Measurements from ENCODE around the gene DEGS1.

DEGS1 gene

GRCh38 chr1:224182866-224183590, at the start of gene DEGS1:
Gene DEGS1, plus strand, starts transcription at chr1:224183240. Its CDS starts 97 bp downstream, at chr1:224183337.
- Histone ChIP-seq H3K4me2 (peak within 1 kb of the TSS; percentile 86), H3K4me1 (peaks cover 42% of the 10 kb centered on the region), H3K36me3 (peaks cover 31% of the 10 kb centered on the region), H3K27ac (peak within 1 kb of the TSS; percentile 91), H3K9ac (peak within 1 kb of the TSS; percentile 94), H3K4me3 (peak within 1 kb of the TSS; percentile 98), H4K20me1 (peaks cover 28% of the 10 kb centered on the region), H3K27me3 (no peaks in the 10 kb centered on the region), H3K9me3 (peaks cover 9% of the 10 kb centered on the region; the same call in 1 of the 2 replicates)
- no peak for TF ChIP-seq Cebpa-rat (IDR thresholded peaks at IDR 0.05)

GRCh38 chr1:224133741-224134299, 49.2 kb upstream of the DEGS1 start:
- Histone ChIP-seq H3K36me3 (peaks cover 93% of the 10 kb centered on the region), H3K4me1 (no peaks in the 10 kb centered on the region), H3K27ac (no peak overlapping the region), H3K4me3 (no peak overlapping the region), H3K9me3 (peaks cover 14% of the 10 kb centered on the region; the same call in 1 of the 2 replicates), H3K27me3 (no peaks in the 10 kb centered on the region), H3K9ac (no peak overlapping the region), H4K20me1 (no peaks in the 10 kb centered on the region), H3K4me2 (no peak overlapping the region)
- no peak for TF ChIP-seq Cebpa-rat (IDR thresholded peaks at IDR 0.05)

- H3K27me3 ChIP-seq, result no peaks in the 10 kb centered on the region
- H3K4me1 ChIP-seq, result no peaks in the 10 kb centered on the region
- no peak overlapping the region for H3K9ac ChIP-seq
- H3K9me3 ChIP-seq, result no peaks in the 10 kb centered on the region
- H3K27ac ChIP-seq, result no peak overlapping the region
- no peaks in the 10 kb centered on the region for H4K20me1 ChIP-seq
- H3K4me3 ChIP-seq, result no peak overlapping the region
- H3K4me2 ChIP-seq, result no peak overlapping the region
- no peak for TF ChIP-seq Cebpa-rat (IDR thresholded peaks at IDR 0.05)
- peaks cover 93% of the 10 kb centered on the region for H3K36me3 ChIP-seq
These were observed 45.5 kb upstream of the DEGS1 start for GRCh38 chr1:224137518-224137917.

GRCh38 chr1:224138198-224138597, 44.8 kb upstream of the DEGS1 start:
- Histone ChIP-seq H3K27me3 (no peaks in the 10 kb centered on the region), H3K36me3 (peaks cover 93% of the 10 kb centered on the region), H3K9me3 (no peaks in the 10 kb centered on the region), H4K20me1 (no peaks in the 10 kb centered on the region), H3K9ac (no peak overlapping the region), H3K4me2 (no peak overlapping the region), H3K27ac (no peak overlapping the region), H3K4me1 (no peaks in the 10 kb centered on the region), H3K4me3 (no peak overlapping the region)
- TF ChIP-seq Cebpa-rat (IDR thresholded peaks at IDR 0.05), result no peak

- Histone ChIP-seq H3K9me3 (no peaks in the 10 kb centered on the region), H3K4me2 (no peak overlapping the region), H3K4me1 (0 out of 2 replicates have a peak, but pooled peaks cover 6% of the 10 kb centered on the region), H3K9ac (no peak overlapping the region), H3K36me3 (peaks cover 89% of the 10 kb centered on the region), H4K20me1 (no peaks in the 10 kb centered on the region), H3K27me3 (no peaks in the 10 kb centered on the region), H3K27ac (no peak overlapping the region), H3K4me3 (no peak overlapping the region)
- TF ChIP-seq Cebpa-rat (IDR thresholded peaks at IDR 0.05), result no peak
These were observed 41.3 kb upstream of the DEGS1 start for GRCh38 chr1:224141693-224142092.

- Histone ChIP-seq H3K4me2 (no peak overlapping the region), H3K4me3 (no peak overlapping the region), H3K4me1 (0 out of 2 replicates have a peak, but pooled peaks cover 4% of the 10 kb centered on the region), H3K9me3 (no peaks in the 10 kb centered on the region), H3K27ac (no peak overlapping the region), H3K36me3 (peaks cover 40% of the 10 kb centered on the region), H3K9ac (no peak overlapping the region), H4K20me1 (no peaks in the 10 kb centered on the region), H3K27me3 (no peaks in the 10 kb centered on the region)
- TF ChIP-seq Cebpa-rat (IDR thresholded peaks at IDR 0.05), result no peak
These were observed 33.3 kb upstream of the DEGS1 start for GRCh38 chr1:224149709-224150108.

- H3K4me1 ChIP-seq, result no peaks in the 10 kb centered on the region
- TF ChIP-seq Cebpa-rat (IDR thresholded peaks at IDR 0.05), result no peak
- peaks cover 42% of the 10 kb centered on the region for H3K36me3 ChIP-seq
- no peaks in the 10 kb centered on the region for H3K9me3 ChIP-seq
- no peak overlapping the region for H3K4me3 ChIP-seq
- no peaks in the 10 kb centered on the region for H4K20me1 ChIP-seq
- H3K27ac ChIP-seq, result no peak overlapping the region
- H3K4me2 ChIP-seq, result no peak overlapping the region
- no peak overlapping the region for H3K9ac ChIP-seq
- H3K27me3 ChIP-seq, result no peaks in the 10 kb centered on the region
These were observed 31.9 kb upstream of the DEGS1 start for GRCh38 chr1:224151117-224151516.

- H3K36me3 ChIP-seq, result peaks cover 84% of the 10 kb centered on the region
- no peak overlapping the region for H3K27ac ChIP-seq
- TF ChIP-seq Cebpa-rat (IDR thresholded peaks at IDR 0.05), result no peak
- no peak overlapping the region for H3K4me3 ChIP-seq
- H3K4me1 ChIP-seq, result no peaks in the 10 kb centered on the region
- H3K9me3 ChIP-seq, result no peaks in the 10 kb centered on the region
- H3K9ac ChIP-seq, result no peak overlapping the region
- no peak overlapping the region for H3K4me2 ChIP-seq
- H4K20me1 ChIP-seq, result no peaks in the 10 kb centered on the region
- no peaks in the 10 kb centered on the region for H3K27me3 ChIP-seq
These were observed 25.7 kb upstream of the DEGS1 start for GRCh38 chr1:224157316-224157715.

- TF ChIP-seq Cebpa-rat (IDR thresholded peaks at IDR 0.05), result no peak
- Histone ChIP-seq H3K27ac (no peak overlapping the region), H3K4me3 (no peak overlapping the region), H3K9ac (no peak overlapping the region), H3K4me1 (no peaks in the 10 kb centered on the region), H4K20me1 (no peaks in the 10 kb centered on the region), H3K27me3 (no peaks in the 10 kb centered on the region), H3K9me3 (no peaks in the 10 kb centered on the region), H3K4me2 (no peak overlapping the region), H3K36me3 (peaks cover 67% of the 10 kb centered on the region)
These were observed 23.5 kb upstream of the DEGS1 start for GRCh38 chr1:224159541-224159940.

- no peak overlapping the region for H3K4me3 ChIP-seq
- H3K4me1 ChIP-seq, result no peaks in the 10 kb centered on the region
- H3K27me3 ChIP-seq, result no peaks in the 10 kb centered on the region
- TF ChIP-seq Cebpa-rat (IDR thresholded peaks at IDR 0.05), result no peak
- no peak overlapping the region for H3K9ac ChIP-seq
- H4K20me1 ChIP-seq, result no peaks in the 10 kb centered on the region
- no peak overlapping the region for H3K27ac ChIP-seq
- no peaks in the 10 kb centered on the region for H3K9me3 ChIP-seq
- H3K4me2 ChIP-seq, result no peak overlapping the region
- peaks cover 64% of the 10 kb centered on the region for H3K36me3 ChIP-seq
These were observed 22.8 kb upstream of the DEGS1 start for GRCh38 chr1:224160171-224160682.

Measured in BLaER1 (cell line).